22Rv1 (cell line): Measurements from ENCODE around the gene HK2.

Experiments used
- H3K27ac ChIP-seq: fragments of 450-650 bp; 2 replicates; pipeline ENCODE4 v1.5.1; 2017
- CTCF ChIP-seq: fragments of 450-650 bp; IDR thresholded peaks from 2 replicates; pipeline ENCODE4 v1.5.1; 2017; ENCODE audit warnings: mild to moderate bottlenecking
- ZFX ChIP-seq: fragments of 450-650 bp; IDR thresholded peaks from 2 replicates; pipeline ENCODE4 v1.6.1; 2017; ENCODE audit warnings: antibody characterized with exemption, borderline replicate concordance

Gene HK2

GRCh38 chr2:74864728-74865722, 31.1 kb downstream of the HK2 start:
- H3K27ac ChIP-seq: peak overlapping the region; percentile 61
- TF ChIP-seq ZFX: no peak
- TF ChIP-seq CTCF: no peak

GRCh38 chr2:74865770-74866674, 32.1 kb downstream of the HK2 start:
- peak overlapping the region; percentile 61 for H3K27ac ChIP-seq
- TF ChIP-seq ZFX (no peak), CTCF (no peak)

GRCh38 chr2:74867841-74868658, 34.1 kb downstream of the HK2 start:
- peak overlapping the region; percentile 61 for H3K27ac ChIP-seq
- TF ChIP-seq CTCF (no peak), ZFX (no peak)

GRCh38 chr2:74869517-74869916, 35.6 kb downstream of the HK2 start:
- H3K27ac ChIP-seq: no peak overlapping the region
- no peak for TF ChIP-seq CTCF
- TF ChIP-seq ZFX: no peak

- TF ChIP-seq CTCF: no peak
- no peak for TF ChIP-seq ZFX
- H3K27ac ChIP-seq: no peak overlapping the region
These were observed 37.0 kb downstream of the HK2 start for GRCh38 chr2:74870951-74871350.

GRCh38 chr2:74871414-74871813, 37.5 kb downstream of the HK2 start:
- H3K27ac ChIP-seq: no peak overlapping the region
- no peak for TF ChIP-seq ZFX
- TF ChIP-seq CTCF: no peak
